NCI-H2107 (cell line): ENCODE results near the gene IL1RAPL2.
"Not testable (repeated sequence)": the region's sequence is repeated elsewhere in the genome, so short reads cannot be mapped to it uniquely, and the experiment has no call there.

ENCODE experiments used
- DNase-seq: peaks from one replicate; lab custom pipeline; 2025; lab: John Stamatoyannopoulos, UW

Gene IL1RAPL2

GRCh38 chrX:104854188-104854587 lies 288.2 kb downstream of the IL1RAPL2 start:
- no peak for DNase-seq

DNA sequence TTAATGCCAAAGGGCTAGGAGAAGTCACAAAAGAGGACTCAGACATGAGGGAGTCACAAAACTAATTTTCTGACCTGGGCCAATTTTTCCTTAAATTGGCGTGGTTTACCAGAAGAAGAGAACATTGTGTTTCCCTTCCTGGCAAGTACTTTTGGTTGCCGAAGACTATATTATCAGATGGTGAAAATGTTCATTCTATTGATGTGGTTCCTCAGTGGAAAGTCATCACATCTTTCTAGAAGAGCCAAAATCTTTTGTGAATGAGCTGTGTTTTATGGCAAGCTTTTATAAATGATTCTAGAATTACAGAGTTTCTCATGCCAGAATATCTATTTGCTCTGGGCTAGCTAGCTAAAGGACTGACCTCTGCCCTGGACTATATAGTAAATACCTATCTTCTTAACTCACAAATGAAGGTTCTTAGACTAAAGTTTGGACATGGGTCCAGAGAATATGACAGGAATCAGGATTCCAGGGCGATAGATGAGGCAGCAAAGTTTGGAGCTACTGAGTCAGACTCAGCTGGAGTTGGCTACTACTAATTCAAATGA lies 288.9 kb downstream of the IL1RAPL2 start:
- DNase-seq = no peak

- DNase-seq = no peak
Measured at GRCh38 chrX:104863466-104863865, 297.5 kb downstream of the IL1RAPL2 start.

GRCh38 chrX:104864296-104864695 lies 298.3 kb downstream of the IL1RAPL2 start:
- no peak for DNase-seq

- no peak for DNase-seq
Measured at GRCh38 chrX:104877504-104877903, 311.5 kb downstream of the IL1RAPL2 start.

DNA sequence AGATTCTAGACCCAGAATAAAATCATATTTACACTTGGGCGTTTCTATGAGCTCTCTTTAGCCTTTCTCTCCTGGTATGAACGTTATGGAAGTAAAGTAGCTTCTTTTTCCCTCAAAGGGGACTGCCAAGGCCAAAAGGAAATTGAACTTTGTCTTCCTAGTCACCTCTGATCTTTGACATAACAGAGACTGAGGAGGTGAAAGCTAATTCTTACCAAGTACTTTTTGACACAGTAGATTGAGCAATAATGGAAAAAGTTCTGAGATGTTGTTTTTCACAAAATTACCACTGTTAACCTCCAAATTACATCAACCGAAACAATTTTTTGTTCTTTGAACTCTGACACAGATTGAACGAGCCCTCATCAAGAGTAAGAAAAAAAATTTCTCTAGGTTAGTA lies 336.1 kb downstream of the IL1RAPL2 start:
- DNase-seq = no peak

- not testable (repeated sequence) for DNase-seq
Measured at GRCh38 chrX:104909694-104910093, 343.7 kb downstream of the IL1RAPL2 start.

DNA sequence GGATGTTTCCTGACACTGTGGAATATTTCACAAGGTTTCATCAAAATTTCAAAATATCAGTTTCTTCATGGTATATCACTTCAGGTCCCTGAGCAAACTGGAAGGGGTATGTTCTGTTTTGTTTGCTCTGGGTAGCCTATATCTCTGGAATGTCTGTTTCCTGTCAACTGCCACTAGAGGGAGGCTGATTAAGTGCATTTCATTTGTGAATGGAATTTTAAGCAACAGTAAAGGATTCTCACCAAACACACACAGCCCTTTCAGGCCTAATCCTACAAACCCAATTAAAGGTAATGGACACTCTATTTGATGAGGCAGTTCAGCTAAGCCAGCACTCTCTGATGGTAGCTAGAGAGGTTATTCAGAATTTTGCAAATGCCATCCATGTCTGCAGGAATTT lies 347.3 kb downstream of the IL1RAPL2 start:
- no peak for DNase-seq

GRCh38 chrX:104914686-104915085 lies 348.7 kb downstream of the IL1RAPL2 start:
- not testable (repeated sequence) for DNase-seq

DNA sequence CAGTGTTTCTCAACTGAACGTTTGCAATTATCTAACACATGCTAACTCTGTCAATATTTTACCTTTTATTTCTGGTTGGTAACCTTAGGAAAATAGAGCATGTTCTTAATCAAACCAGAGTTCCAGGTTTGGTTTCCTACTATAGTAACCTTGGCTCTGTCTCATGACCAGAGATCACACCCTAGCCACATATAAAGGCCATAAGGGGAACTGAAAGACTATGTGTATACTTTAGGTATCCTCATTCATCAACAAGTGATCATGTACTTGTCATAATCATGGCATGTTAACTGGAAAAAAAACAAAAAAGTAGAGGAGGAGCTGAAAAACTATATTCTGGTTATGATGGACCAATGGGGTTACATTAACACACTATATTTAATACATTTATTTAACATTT lies 352.1 kb downstream of the IL1RAPL2 start:
- DNase-seq = no peak

DNA sequence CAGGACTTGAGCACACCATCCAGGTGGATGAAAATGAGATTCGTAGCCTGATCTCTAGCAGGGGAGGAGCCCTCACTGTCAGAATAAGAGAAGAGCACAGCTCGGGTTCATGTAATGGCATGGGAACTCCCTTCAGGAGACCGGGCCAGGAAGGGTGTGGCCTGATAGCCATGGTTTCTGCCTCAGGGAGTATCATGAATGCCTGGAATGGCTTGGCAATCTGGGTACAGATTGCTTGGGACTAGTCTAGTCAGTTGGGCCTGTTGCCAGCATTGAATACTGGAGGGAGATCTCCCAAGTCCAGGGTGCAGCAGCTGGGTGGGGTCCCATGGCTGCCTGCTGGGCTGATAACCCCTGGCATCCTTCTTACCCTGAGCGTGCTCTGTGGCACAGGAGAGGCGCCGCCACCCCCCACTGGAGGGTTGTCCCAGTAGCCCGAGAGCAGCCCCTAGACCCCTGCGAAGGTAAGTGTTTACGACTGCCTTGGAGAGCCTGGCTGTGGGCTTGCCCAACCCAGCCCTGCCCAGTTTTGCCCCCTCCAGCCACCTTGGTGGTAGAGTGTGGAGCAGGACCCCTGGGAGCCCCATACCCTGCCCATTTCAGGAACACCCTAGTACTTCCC lies 355.7 kb downstream of the IL1RAPL2 start:
- DNase-seq = no peak

GRCh38 chrX:104922206-104922621 lies 356.2 kb downstream of the IL1RAPL2 start:
- DNase-seq = peak; percentile 48

DNA sequence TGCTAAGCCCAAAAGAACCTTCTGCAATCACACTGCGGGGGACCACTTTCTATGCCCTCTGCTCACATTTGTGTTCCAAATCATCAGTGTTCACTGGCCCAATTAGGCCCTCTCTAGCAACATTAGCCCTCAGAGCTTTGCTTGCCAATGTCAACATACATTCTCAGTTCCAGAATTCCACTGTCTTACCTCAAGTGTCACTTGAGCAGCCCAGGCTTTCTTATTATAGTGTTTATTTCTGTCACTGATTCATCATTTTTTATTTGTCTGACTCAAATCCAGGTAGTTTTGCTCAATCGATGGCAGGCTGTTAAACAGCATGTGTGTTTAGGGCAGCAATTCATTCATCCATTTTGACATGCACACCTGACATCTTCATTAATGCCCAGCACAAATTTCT lies 363.3 kb downstream of the IL1RAPL2 start:
- no peak for DNase-seq

- no peak for DNase-seq
Measured at GRCh38 chrX:104935581-104935980, 369.6 kb downstream of the IL1RAPL2 start.

DNA sequence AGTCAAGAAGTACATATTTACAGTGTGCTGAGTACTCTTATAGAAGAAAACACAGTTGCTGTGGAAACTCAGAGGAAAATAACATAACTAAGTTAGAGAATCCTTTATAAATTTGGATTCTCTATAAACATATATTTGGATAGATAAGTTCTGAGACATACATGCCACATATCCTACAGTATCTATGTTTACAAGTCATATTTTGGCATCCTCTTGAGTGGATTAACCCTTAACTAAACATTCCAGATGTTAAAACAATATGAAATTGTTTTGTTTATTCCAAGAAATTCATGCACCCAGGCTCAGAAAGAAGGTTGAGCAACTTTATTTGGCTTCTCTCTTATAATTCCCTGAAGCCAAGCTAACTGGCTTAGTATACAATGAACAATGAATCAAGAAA lies 387.3 kb downstream of the IL1RAPL2 start:
- DNase-seq = no peak

DNA sequence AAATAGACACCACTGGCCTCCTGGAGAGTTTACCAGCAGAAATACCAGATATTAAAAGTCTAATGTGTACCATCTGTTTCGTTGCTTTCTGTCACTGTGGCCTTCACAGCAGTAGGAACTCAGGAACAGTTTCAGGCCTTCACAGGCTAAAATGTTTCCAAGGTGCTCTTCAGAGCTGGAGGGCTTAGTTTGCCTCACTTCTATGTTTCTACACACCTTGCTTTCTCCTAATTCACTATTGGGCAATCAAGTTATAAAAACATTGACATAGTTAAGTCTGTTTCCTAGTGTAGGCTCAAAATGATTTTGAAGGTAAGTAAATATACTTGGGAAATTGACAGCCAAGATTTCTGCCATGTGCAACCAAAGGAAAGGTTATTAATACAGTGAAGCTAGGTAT lies 395.9 kb downstream of the IL1RAPL2 start:
- no peak for DNase-seq

DNA sequence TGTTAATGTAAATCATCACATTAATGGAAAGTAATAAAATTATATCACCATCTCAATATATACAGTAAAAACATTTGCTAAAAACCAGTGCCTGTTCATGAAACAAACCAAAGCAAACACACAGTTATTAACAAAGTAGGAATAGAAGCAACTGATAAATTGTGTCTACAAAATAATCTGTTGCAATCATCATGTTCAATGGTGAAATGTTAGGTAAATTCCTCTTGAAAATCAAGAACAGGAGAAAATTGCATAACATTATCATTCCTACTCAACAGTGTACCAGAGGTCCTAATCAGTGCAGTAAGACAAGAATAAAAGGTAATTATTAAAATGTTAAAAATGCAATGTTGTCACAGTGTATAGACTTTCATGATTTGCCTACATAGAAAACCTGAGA lies 402.2 kb downstream of the IL1RAPL2 start:
- DNase-seq = no peak

GRCh38 chrX:104972737-104973136 lies 406.7 kb downstream of the IL1RAPL2 start:
- no peak for DNase-seq

DNA sequence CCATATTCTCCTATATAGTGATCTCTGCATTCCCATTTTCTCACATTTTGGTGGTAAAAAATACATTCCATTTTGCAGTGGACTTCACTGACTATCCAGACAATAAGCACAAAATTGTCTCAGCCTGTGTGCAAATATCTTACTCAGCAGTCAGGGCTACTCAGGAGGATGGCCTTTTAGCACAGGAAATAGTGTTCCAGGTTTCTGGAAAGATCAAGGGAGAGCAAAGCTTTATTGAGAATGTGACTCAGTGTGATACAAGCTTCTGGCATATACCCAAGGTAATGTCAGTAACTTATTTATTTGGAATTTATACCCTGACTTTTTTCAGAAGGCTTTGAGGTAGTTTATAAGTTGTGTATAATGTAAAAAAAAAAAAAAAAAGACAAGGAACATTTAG lies 421.1 kb downstream of the IL1RAPL2 start:
- DNase-seq = no peak

DNA sequence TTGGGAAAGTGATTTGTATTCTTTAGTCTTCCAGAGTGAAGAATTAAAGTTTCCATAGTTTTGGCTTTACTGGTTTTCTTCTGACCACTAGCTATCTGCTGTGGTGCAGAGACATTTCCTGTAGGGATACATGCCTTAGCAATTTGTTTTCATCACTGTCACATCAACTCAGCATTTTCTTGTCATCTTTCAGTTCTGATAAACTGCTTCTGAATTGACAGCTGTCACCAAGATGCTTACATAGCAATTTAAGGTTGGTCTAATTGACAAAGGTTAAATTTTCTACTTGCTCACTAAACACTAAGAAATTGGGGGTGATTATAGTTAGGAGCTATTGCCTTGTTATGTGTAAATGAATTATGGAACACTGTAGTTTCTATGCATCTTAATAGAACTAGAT lies 422.0 kb downstream of the IL1RAPL2 start:
- DNase-seq = no peak

GRCh38 chrX:104995546-104995945 lies 429.5 kb downstream of the IL1RAPL2 start:
- no peak for DNase-seq

GRCh38 chrX:105006103-105006502 lies 440.1 kb downstream of the IL1RAPL2 start:
- DNase-seq = no peak

- no peak for DNase-seq
Measured at GRCh38 chrX:105006996-105007395, 441.0 kb downstream of the IL1RAPL2 start.

DNA sequence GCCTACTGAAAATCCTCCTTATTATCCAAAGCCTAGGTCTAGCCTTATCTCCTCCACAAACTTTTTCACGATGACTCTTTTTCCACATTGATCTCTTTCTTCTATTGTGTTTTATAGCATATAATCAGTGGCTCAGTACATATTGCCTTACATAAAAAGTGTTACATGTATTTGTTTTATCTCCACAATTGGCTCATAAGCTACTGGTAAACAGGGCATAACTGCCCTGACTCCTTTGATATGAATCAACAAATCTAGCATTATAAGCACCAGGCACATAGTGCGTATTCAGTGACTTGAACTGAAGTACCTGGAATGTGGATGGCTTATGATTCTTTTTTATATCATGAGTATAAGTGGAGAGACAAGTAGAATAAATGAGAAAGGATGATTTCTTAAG lies 447.7 kb downstream of the IL1RAPL2 start:
- no peak for DNase-seq
